ENCODE data around the gene EIF4H.
"Not testable (repeated sequence)": the region's sequence is repeated elsewhere in the genome, so short reads cannot be mapped to it uniquely, and the experiment has no call there.

The EIF4H gene

GRCh38 chr7:74199551-74200355 is 25.6 kb downstream of the EIF4H start:
- DNase-seq (ENCODE audit: low read depth in 2 of 2), result no peak

GRCh38 chr7:74202841-74203556 is 28.8 kb downstream of the EIF4H start:
- DNase-seq (ENCODE audit: low read depth in 2 of 2), result no peak

GRCh38 chr7:74203956-74204618 is 29.9 kb downstream of the EIF4H start:
- no peak for DNase-seq (ENCODE audit: low read depth in 2 of 2)

DNA sequence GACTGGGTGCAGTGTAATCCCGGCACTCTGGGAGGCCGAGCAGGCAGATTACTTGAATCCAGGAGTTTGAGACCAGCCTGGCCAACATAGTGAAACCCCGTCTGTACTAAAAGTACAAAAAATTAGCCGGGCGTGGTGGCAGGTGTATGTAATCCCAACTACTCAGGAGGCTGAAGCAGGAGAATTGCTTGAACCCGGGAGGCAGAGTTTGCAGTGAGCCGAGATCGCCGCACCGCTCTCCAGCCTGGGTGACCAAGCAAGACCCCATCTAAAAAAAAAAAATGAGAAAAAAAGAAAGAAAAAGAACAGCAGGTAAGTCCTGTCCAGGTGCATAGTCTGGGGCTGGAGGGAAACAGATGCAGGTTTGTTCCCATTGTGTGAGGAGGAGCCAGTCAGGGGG is 31.9 kb downstream of the EIF4H start:
- not testable (repeated sequence) for DNase-seq (ENCODE audit: low read depth in 2 of 2)

DNA sequence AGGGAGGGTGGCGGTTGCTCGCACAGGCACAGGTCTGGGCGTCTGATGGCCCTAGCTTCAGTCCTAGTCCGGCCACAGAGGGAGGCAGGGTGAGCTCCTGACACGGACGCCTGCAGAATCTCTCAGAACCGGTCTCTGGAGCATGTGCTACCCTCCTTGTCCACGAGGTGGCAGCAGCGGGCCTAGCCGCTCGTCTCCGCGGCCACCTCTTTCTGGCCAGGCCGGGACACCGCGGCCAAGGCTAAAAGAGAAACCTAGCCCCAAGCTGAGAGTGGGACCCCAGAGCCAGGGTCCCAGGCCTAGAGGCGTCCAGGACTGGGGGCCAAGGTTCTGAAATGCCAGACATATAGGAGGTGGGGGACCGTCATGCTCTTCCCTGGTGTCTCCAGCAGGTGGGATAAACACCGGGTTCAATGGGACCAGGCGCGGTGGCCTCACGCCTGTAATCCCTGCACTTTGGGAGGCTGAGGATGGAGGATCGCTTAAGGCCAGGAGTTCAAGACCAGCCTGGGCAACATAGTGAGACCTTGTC is 32.5 kb downstream of the EIF4H start:
- DNase-seq (ENCODE audit: low read depth in 2 of 2), result peak; percentile 45 to 50

GRCh38 chr7:74207586-74207985 is 33.4 kb downstream of the EIF4H start:
- no peak for DNase-seq (ENCODE audit: low read depth in 2 of 2)

- DNase-seq (ENCODE audit: low read depth in 2 of 2), result not testable (repeated sequence)
These were observed 34.1 kb downstream of the EIF4H start for GRCh38 chr7:74208241-74208640.

- DNase-seq (ENCODE audit: low read depth in 2 of 2), result no peak
These were observed 38.5 kb downstream of the EIF4H start for GRCh38 chr7:74212661-74213060.

GRCh38 chr7:74214816-74215630 is 40.9 kb downstream of the EIF4H start:
- DNase-seq (ENCODE audit: low read depth in 2 of 2), result no peak

- no peak for DNase-seq (ENCODE audit: low read depth in 2 of 2)
These were observed 41.8 kb downstream of the EIF4H start for GRCh38 chr7:74215921-74216320.

DNA sequence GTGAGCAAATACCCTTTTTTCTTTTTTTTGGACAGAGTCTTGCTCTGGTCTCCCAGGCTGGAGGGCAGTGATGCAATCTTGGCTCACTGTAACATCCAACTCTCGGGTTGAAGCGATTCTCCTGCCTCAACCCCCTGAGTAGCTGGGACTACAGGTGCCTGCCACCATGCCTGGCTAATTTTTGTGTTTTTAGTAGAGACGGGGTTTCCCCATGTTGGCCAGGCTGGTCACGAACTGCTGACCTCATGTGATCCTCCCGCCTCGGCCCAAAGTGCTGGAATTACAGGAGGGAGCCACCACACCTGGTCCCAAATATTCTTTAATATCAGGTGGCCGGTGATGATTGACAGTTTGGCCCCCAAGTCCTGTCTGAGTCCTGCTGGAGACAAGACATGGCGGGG is 42.2 kb downstream of the EIF4H start:
- DNase-seq (ENCODE audit: low read depth in 2 of 2), result no peak

- DNase-seq (ENCODE audit: low read depth in 2 of 2), result no peak
These were observed 43.5 kb downstream of the EIF4H start for GRCh38 chr7:74217455-74218342.

GRCh38 chr7:74218343-74218698 is 44.2 kb downstream of the EIF4H start:
- no peak for DNase-seq (ENCODE audit: low read depth in 2 of 2)

DNA sequence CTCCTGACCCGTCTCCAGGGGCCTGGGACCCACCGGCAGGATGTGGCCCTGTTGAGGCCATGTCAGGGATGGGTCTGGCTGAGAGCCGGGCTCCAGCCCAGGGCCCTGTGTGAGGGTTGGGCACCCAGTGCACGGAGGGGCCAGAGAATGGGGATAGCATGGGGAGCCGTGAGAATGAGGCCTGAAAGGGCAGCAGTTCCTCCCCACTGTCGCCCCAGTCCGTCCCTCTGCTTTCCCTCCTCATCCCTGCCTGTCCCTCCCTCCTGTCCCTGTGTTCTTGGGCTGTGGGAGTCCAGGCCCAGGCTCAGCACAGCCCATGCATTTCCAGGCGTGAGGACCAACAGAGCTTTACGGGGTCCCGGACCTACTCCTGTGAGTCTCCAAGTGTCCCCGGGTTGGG is 45.3 kb downstream of the EIF4H start:
- DNase-seq (ENCODE audit: low read depth in 2 of 2), result no peak

DNA sequence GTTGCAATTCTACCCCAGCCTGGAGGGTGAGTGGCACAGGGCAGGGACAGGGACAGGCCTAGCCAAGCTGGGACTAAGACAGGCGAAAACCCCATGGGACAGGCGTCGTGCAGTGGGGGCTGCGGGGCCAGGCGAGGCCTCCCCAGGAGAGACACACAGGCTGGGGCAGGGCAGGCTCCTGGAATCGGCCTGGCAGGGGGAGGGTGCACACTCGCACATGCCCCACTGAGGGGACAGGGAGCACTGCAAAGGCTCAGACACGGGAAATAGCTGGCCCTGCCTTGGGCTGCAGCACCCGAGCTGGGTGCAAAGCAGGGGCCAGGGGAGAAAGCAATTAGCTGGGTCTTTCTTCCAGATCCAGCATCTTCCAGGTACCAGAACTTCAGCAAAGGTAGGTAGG is 46.1 kb downstream of the EIF4H start:
- no peak for DNase-seq (ENCODE audit: low read depth in 2 of 2)

GRCh38 chr7:74221713-74222112 is 47.6 kb downstream of the EIF4H start:
- DNase-seq (ENCODE audit: low read depth in 2 of 2), result no peak

- no peak for DNase-seq (ENCODE audit: low read depth in 2 of 2)
These were observed 48.9 kb downstream of the EIF4H start for GRCh38 chr7:74222851-74223710.

- no peak for DNase-seq (ENCODE audit: low read depth in 2 of 2)
These were observed 49.8 kb downstream of the EIF4H start for GRCh38 chr7:74223711-74224510.

GRCh38 chr7:74224511-74224832 is 50.3 kb downstream of the EIF4H start:
- no peak for DNase-seq (ENCODE audit: low read depth in 2 of 2)

Measured in stimulated activated CD8-positive, alpha-beta memory T cell treated with anti-CD3 and anti-CD28 coated beads, Interleukin-15, amount 100 ng/mL, for 48 hours (primary cell).